Measurements from ENCODE around the gene TAF7L.

GRCh38 chrX:101303790-101304189, 12.7 kb upstream of the TAF7L start:
- TF ChIP-seq CTCF (IDR thresholded peaks at IDR 0.05; ENCODE audit: borderline replicate concordance, extremely low read depth, low read length, poor library complexity, severe bottlenecking) = no peak
- TF ChIP-seq EZH2 (IDR thresholded peaks at IDR 0.05; ENCODE audit: borderline replicate concordance, low read depth, low read length, severe bottlenecking) = no peak
